SHP77 treated with DMSO at 0.1 percent for 48 hours (cell line): ENCODE measurements around the gene GBA2.

Experiments used
- DNase-seq: peaks from one replicate; lab custom pipeline; 2025; lab: John Stamatoyannopoulos, UW

GBA2 gene

GRCh38 chr9:35748858-35749514 is at the start of gene GBA2, which contains the start of gene RGP1:
Gene GBA2 (minus strand): TSS chr9:35749228. CDS start chr9:35748704, 524 bp downstream.
Gene RGP1 (plus strand): TSS chr9:35749287. CDS start chr9:35749756, 469 bp downstream.
- DNase-seq = peak; percentile 6

GRCh38 chr9:35797311-35798109 is 48.5 kb upstream of the GBA2 start:
- no peak for DNase-seq

DNA sequence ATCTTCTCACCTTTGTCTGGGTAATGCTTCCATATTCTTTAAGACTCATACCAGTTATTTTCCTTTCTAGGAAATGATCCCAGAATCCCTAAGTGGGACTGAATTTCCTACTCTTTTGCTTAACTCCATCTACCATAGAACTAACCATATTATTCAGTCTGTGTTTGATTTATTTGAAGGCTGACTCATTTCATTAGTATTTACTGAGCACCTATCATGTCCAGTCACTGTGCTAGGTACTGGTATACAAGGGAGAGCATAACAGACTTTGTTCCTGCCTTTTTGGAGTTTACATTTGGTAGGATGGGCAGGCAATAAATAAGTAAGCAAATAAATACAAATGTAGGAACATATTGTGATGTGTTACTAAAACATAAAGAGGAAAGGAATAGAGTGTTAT is 46.7 kb upstream of the GBA2 start:
- no peak for DNase-seq

- no peak for DNase-seq
Measured at GRCh38 chr9:35793461-35793860, 44.4 kb upstream of the GBA2 start.

DNA sequence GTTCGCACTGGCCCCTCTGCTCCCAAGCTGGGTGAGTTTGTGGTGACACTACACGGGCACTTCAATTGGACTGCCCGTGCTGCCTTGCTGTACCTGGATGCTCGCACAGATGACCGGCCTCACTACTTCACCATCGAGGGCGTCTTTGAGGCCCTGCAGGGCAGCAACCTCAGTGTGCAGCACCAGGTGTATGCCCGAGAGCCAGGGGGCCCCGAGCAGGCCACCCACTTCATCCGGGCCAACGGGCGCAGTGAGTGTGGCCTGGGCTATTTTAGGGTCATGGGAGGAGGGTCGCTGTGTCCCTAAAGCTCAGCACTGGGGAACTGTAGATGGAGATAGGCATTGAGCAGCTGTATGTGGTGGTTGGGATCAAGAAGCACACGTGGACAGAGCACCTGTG is 43.8 kb upstream of the GBA2 start:
- no peak for DNase-seq

DNA sequence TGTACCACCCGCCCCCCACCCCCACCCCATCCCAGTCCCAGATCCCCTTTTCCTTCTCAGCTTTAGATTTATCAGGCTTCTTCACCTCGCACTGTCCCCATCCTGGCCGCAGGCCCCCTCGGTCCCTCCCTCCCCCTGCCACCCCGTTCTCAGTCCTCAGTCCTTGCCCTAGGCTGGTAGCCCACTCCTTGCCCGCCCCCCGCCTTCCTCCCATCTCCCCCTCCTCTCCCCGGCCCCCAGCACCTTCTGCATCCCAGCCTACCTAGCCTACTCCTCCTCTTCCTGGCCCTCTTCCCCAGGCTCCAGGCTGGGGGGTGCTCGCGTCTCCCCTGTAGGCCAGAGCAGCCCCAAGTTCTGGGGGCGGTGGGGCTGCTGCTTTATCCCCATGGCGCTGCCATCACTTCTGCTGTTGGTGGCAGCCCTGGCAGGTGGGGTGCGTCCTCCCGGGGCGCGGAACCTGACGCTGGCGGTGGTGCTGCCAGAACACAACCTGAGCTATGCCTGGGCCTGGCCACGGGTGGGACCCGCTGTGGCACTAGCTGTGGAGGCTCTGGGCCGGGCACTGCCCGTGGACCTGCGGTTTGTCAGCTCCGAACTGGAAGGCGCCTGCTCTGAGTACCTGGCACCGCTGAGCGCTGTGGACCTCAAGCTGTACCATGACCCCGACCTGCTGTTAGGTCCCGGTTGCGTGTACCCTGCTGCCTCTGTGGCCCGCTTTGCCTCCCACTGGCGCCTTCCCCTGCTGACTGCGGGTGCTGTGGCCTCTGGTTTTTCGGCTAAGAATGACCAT is 43.2 kb upstream of the GBA2 start:
- DNase-seq = no peak

GRCh38 chr9:35791297-35791921 is 42.4 kb upstream of the GBA2 start, which contains the start of gene NPR2:
Gene NPR2 (plus strand): TSS chr9:35791591. CDS start chr9:35792409, 818 bp downstream.
- no peak for DNase-seq

GRCh38 chr9:35790385-35791296 is 41.6 kb upstream of the GBA2 start:
- DNase-seq = no peak

- DNase-seq = no peak
Measured at GRCh38 chr9:35790025-35790384, 41.0 kb upstream of the GBA2 start.

GRCh38 chr9:35789541-35789940 is 40.5 kb upstream of the GBA2 start:
- DNase-seq = no peak

GRCh38 chr9:35783418-35783817 is 34.4 kb upstream of the GBA2 start:
- no peak for DNase-seq

DNA sequence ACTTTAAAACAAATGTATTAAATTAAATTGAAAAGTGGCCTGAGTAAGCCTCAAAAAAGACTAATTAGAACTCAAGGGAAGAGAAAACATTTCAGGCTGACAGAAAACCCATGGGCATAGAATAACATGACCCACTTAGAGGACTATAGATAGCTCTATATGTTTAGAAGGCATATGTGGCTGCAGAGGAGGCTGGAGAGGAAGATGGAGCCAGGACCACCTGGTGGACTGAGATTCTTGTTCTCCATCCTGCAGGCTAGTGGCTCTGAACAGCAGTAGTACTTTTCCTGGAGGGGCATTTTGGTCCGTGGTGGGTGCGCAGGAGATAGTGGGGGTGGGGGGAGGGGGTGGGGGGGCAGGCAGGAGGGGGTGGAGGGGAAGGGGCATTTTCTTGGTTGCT is 32.0 kb upstream of the GBA2 start:
- no peak for DNase-seq

DNA sequence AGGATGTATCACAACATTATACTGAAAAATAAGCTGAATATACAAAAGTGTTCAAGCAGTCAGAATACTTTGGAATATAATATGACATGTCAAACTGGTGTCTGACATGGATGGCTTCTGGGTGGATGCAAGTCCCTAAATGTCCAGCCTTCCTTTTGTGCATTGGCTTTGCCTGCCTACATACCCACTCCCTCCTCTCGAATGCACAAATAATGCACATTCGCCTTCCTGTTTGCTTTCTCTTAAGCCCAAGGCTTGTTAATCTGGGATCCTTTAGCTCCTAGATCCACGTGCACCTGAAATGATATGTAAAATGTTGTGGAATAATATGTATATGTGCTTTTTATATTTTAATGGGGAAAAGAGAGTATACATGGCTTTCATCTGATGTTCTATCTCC is 29.5 kb upstream of the GBA2 start:
- DNase-seq = no peak

DNA sequence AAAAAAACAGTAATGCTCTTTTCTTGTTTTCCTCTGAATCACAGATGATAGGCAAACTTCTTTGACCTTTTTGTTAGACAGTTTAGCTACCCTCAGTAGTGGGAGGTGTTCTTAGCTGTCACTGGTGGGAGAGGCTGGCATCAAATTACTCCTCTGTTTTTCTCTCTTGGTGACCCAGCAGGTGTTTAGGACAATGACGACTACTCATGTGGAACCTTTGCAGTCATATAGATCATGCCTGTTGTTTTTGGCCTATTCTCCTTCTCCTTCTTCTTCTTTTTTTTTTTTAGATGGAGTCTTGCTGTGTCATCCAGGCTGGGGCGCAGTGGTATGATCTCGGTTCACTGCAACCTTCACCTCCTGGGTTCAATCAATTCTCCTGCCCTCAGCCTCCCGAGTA is 27.0 kb upstream of the GBA2 start:
- DNase-seq = peak; percentile 77

GRCh38 chr9:35774907-35775635 is 26.0 kb upstream of the GBA2 start:
- no peak for DNase-seq

- DNase-seq = no peak
Measured at GRCh38 chr9:35771943-35772342, 22.9 kb upstream of the GBA2 start.

- peak; percentile 75 for DNase-seq
Measured at GRCh38 chr9:35771534-35771933, 22.5 kb upstream of the GBA2 start.

- no peak for DNase-seq
Measured at GRCh38 chr9:35771075-35771433, 22.0 kb upstream of the GBA2 start.

- no peak for DNase-seq
Measured at GRCh38 chr9:35769763-35770162, 20.7 kb upstream of the GBA2 start.

DNA sequence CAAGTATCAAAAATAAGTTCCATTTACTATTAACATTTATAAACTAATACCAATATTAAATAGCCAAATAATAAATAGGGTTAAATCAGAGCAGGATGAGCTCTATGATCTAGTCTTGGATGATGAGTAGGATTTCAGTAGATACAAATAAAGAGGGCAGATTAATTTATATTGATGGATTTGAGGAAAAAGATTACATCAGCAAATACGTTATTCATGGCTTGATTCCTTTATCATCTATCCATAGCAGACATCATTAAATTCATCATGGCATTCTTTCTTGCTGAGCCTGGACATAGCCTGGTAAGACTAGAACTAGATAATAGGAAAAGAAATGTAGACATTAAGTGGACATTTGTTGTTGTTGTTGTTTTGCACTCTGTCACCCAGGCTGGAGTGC is 18.4 kb upstream of the GBA2 start:
- no peak for DNase-seq

- DNase-seq = no peak
Measured at GRCh38 chr9:35766997-35767396, 18.0 kb upstream of the GBA2 start.
